Lower leg skin (tissue), 4 donors: ENCODE results near the gene CABLES1. TPM values are rescaled to one million over a fixed set of nuclear protein-coding genes. Genes with fewer than 3 reads are reported as not detected.

Experiments
- DNase-seq, 2 donors: peaks; one replicate each; pipeline ENCODE4 v3.0.0-alpha.2; 2019; ENCODE audit warnings: low spot score in 2 of 2
- H3K4me3 ChIP-seq: fragments of 200-600 bp; sonication (generic); 2 replicates; pipeline ENCODE4 v1.5.1; 2017; ENCODE audit warnings: mild to moderate bottlenecking, low read depth; ENCODE audit not compliant: poor library complexity, severe bottlenecking
- POLR2A ChIP-seq, 2 donors: fragments of 450-650 bp; IDR thresholded peaks; one replicate each; pipeline ENCODE4 v1.6.1; 2016 to 2017; ENCODE audit warnings: antibody characterized with exemption in 2 of 2, mild to moderate bottlenecking in 1 of 2, moderate library complexity in 1 of 2
- WGBS, 2 donors: methylation state at CpG; one replicate each; pipeline ENCODE4 v1.1.5; 2018; 5-methylcytosine and 5-hydroxymethylcytosine counted together
- intact Hi-C: fragments of 100-400 bp; cut with DNase I; formaldehyde crosslinking; loops from one replicate; pipeline ENCODE4 v1.15.0; 2023; ENCODE audit warnings: low total_unique reads
- total RNA-seq, 4 donors: library from RNA; depleted of rRNA; stranded (reverse); fragments of >200 nt; gene quantifications; one replicate each; pipeline ENCODE4 v1.1.0, GENCODE V29; 2016
- TF ChIP-seq, protein P1 (sequence below), 3 donors: fragments of 450-650 bp; IDR thresholded peaks; one replicate each; pipeline ENCODE4 v1.5.1; 2016; ENCODE audit warnings: antibody characterized with exemption in 3 of 3, mild to moderate bottlenecking in 3 of 3, moderate library complexity in 2 of 3

The CABLES1 gene
- total RNA-seq, 4 donors from 2014 or later = 15.0 to 52.5 (median 27.5) TPM

DNA sequence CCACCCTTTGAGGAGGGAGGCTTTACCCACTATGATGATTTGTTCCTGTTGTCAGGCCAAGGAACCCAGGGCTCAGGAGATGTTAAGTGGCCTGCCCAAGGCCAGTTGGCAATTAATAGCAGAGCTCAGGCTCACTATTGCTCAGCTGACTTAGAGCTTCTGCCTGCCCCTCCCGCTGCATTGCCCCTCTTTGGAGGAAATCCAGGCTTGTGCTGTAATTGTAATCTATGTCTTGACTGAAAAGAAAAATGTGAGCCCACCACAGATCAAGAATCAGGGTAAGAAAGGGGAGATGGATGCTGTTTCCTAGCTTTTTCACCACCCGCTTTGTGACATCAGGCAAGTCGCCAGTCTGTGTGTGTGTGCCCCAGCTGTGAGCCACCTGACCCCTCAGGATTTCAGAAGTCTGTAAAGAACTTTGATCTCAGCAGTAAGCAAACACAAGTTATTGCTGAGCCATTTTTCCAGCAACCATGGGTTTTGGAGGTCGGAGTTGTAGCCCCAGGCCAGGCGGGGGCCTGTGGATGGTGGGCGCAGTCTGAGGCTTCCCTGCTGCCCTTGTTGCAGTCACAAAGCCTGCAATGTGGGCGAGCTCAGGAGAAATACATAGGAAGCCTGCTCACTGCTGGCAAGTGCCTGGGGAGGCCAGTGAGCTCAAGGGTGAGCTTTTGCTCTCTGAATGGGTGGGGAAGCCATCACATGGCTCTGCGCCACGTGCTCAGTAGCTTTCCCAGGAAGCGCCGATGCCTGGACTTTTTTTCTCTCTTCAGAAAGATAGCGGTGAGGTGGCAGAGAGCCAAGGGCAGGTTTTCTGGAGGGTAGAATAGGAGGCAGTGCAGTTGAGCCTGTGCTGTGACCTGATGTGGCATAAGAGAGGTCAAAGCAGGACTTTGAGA, 6.1 kb downstream of the CABLES1 start:
- TF ChIP-seq, protein P1, sequence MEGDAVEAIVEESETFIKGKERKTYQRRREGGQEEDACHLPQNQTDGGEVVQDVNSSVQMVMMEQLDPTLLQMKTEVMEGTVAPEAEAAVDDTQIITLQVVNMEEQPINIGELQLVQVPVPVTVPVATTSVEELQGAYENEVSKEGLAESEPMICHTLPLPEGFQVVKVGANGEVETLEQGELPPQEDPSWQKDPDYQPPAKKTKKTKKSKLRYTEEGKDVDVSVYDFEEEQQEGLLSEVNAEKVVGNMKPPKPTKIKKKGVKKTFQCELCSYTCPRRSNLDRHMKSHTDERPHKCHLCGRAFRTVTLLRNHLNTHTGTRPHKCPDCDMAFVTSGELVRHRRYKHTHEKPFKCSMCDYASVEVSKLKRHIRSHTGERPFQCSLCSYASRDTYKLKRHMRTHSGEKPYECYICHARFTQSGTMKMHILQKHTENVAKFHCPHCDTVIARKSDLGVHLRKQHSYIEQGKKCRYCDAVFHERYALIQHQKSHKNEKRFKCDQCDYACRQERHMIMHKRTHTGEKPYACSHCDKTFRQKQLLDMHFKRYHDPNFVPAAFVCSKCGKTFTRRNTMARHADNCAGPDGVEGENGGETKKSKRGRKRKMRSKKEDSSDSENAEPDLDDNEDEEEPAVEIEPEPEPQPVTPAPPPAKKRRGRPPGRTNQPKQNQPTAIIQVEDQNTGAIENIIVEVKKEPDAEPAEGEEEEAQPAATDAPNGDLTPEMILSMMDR (IDR thresholded peaks at IDR 0.05) = no peak
- no peak for TF ChIP-seq POLR2A (IDR thresholded peaks at IDR 0.05)
- no peak overlapping the region for H3K4me3 ChIP-seq
- intact Hi-C loops = no loop called here
- 39 to 54% methylated on average over 12 of the region's 12 CpGs for WGBS, 2 donors
- peak in 1 of 2 donors; percentile 92 for DNase-seq

DNA sequence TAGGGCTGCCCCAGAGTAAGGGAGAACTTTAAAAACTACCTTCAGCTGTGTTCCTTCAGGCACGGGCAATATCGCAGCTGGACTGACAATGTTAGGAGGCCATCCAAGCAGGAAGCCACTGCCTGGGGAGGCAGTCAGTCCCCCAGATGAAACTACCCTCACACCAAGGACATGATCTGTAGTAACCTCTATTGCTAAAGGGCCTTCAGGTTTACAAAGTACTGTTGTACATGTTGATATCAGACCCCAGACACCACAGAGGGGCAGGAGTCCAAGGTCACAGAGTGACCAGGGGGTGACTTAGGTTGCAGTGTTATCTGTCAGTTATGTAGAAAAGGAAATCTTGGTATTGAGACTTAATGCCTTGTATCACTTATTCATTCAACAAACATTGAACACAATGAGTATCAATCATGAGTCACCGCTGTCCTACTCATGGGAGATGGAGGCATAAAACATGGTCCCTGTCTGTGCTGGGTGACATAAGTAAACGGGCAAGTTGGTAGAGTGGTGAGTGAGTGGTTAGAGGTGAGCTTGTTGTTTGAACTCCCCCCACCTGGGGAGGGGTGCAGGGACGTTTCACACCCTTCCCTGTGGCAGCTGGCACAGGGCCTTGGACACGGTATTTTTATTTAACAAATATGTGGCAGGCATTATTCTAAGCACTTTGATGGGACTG, 7.1 kb downstream of the CABLES1 start:
- intact Hi-C loops = no loop called here
- WGBS, 2 donors = 38 to 47% methylated on average over 6 of the region's 6 CpGs
- no peak for TF ChIP-seq POLR2A (IDR thresholded peaks at IDR 0.05)
- TF ChIP-seq, protein P1 (IDR thresholded peaks at IDR 0.05) = no peak
- no peak overlapping the region for H3K4me3 ChIP-seq
- no peak for DNase-seq

DNA sequence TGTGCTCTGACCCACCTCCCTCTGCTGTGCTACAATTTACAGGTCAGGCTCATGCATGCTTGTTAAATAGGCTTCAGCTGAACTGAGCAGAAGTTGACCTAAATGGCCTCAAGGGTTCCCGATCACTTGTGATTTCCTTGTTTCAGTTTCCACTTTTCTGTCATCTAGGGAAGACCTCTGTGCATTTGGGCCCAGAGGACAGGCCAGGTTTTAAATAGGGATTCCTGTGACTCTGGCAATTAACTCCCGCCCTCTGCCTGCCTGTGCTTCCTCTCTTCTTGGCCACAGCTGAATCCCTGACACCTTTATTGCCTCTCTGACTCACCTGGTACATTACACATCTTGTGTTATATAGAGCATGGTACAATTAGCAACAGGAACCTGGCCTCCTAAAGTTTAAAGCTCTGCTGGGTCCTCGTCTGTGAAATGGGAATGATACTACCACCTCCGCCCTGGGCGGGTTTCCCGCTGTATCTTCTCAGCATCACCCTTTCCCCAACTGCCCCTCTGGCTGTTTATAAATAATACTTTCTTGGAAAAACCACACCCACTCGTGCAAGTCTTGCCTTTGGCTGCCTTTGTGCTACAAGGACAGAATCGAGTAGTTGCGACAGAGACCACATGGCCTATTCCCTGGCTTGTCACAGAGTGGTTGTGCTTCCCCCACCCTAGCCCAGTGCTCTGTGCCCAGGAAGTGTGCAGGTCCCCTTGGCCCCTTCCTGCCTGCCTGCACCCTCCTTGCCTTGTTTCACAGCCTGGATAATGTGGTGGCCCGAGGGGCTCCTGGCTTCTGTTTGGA, 7.9 kb downstream of the CABLES1 start:
- 19 to 32% methylated on average over 10 of the region's 10 CpGs for WGBS, 2 donors
- TF ChIP-seq, protein P1 (IDR thresholded peaks at IDR 0.05) = no peak
- TF ChIP-seq POLR2A (IDR thresholded peaks at IDR 0.05) = no peak
- DNase-seq = peak; percentile 79 to 91
- no peak overlapping the region for H3K4me3 ChIP-seq
- intact Hi-C loops = no loop called here

DNA sequence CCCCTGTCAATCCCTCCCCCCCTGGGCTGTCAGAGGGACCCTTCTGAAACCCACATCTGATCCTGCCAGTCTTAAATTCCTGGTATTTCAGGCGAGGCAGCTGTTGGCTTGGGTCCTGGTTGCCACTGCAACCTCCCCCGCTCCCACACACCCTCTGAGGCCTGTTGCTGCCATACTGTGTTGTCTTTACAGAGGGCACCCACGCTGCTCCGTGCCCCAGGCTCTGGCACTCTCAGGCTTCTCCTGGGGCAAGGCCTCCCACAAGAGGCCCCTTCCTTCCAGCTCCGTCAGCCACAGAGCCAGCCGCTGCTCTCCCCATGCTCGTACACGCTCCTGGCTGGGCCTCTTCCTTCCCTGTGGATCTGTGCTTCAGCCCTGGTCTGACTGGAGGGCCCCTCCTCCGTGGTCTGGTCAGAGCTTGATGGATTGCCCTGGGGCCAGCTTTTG, 8.6 kb downstream of the CABLES1 start:
- no peak for TF ChIP-seq POLR2A (IDR thresholded peaks at IDR 0.05)
- TF ChIP-seq, protein P1 (IDR thresholded peaks at IDR 0.05) = no peak
- intact Hi-C loops = no loop called here
- 30 to 36% methylated on average over 8 to 9 of the region's 9 CpGs for WGBS, 2 donors
- H3K4me3 ChIP-seq = no peak overlapping the region
- no peak for DNase-seq

DNA sequence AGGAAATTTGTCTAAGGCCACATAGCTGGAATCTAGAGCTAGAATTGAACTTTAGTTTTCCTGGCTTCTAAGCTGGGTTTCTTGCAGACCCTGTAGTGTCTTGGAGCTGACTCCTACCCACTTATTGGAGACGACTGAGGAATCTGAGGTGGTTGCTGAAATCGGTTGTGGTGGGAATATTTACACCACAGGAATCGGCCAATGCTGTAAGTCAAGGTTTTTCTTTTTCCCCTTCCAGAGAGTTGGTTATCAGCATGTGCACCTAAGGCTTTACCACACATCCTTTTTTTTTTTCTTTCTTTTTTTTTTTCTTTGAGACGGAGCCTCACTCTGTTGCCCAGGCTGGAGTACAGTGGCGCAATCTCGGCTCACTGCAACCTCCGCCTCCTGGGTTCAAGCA, 9.4 kb downstream of the CABLES1 start:
- no peak overlapping the region for H3K4me3 ChIP-seq
- intact Hi-C loops = no loop called here
- no peak for DNase-seq
- TF ChIP-seq, protein P1 (IDR thresholded peaks at IDR 0.05) = no peak
- no peak for TF ChIP-seq POLR2A (IDR thresholded peaks at IDR 0.05)
- 93 to 96% methylated on average over 7 of the region's 7 CpGs for WGBS, 2 donors
